Esophagus (tissue), 2 donors: ENCODE measurements around the gene NDOR1. TPM values are rescaled to one million over a fixed set of nuclear protein-coding genes. Genes with fewer than 3 reads are reported as not detected.

Experiments
- H3K27ac ChIP-seq, 2 donors: one replicate each; pipeline ENCODE4 v1.5.1; 2013; ENCODE audit warnings: low read depth in 2 of 2, mild to moderate bottlenecking in 2 of 2, inconsistent platforms in 1 of 2, low read length in 1 of 2, moderate library complexity in 1 of 2
- H3K27me3 ChIP-seq, 2 donors: one replicate each; pipeline ENCODE4 v1.6.1; 2013; ENCODE audit warnings: low read length in 2 of 2, control low read depth in 1 of 2, mild to moderate bottlenecking in 1 of 2; ENCODE audit not compliant: insufficient read depth in 2 of 2, control insufficient read depth in 1 of 2
- H3K36me3 ChIP-seq, 2 donors: one replicate each; pipeline ENCODE4 v1.6.1; 2013; ENCODE audit warnings: low read length in 1 of 2; ENCODE audit not compliant: control insufficient read depth in 2 of 2, insufficient read depth in 2 of 2
- H3K4me1 ChIP-seq, 2 donors: one replicate each; pipeline ENCODE4 v1.6.1; 2013; ENCODE audit warnings: low read length in 1 of 2; ENCODE audit not compliant: control insufficient read depth in 2 of 2, insufficient read depth in 2 of 2
- H3K4me3 ChIP-seq, 2 donors: one replicate each; pipeline ENCODE4 v1.5.1; 2013; ENCODE audit warnings: low read length in 2 of 2, mild to moderate bottlenecking in 2 of 2, low read depth in 1 of 2, moderate library complexity in 1 of 2
- H3K9me3 ChIP-seq, 2 donors: one replicate each; pipeline ENCODE4 v1.6.1; 2013; ENCODE audit warnings: mild to moderate bottlenecking in 2 of 2, low read depth in 1 of 2, low read length in 1 of 2, moderate library complexity in 1 of 2; ENCODE audit not compliant: control insufficient read depth in 2 of 2, insufficient read depth in 1 of 2
- WGBS, 2 donors: extraction: QIAGEN DNeasy Blood & Tissue Kit; methylation state at CpG; one replicate each; pipeline ENCODE4 v1.1.7; 2013; 5-methylcytosine and 5-hydroxymethylcytosine counted together
- polyA plus RNA-seq, 2 donors: library from polyadenylated mRNA; stranded (reverse); fragments of 200-250 nt; gene quantifications; one replicate each; pipeline ENCODE4 v1.2.3, GENCODE V29; 2013
- donor health status: healthy with polysubstance abuse.
- donor health status: Bipolar disorder and iron deficiency.

NDOR1 gene
- polyA plus RNA-seq, 2 donors = 5.7 to 12.2 TPM

DNA sequence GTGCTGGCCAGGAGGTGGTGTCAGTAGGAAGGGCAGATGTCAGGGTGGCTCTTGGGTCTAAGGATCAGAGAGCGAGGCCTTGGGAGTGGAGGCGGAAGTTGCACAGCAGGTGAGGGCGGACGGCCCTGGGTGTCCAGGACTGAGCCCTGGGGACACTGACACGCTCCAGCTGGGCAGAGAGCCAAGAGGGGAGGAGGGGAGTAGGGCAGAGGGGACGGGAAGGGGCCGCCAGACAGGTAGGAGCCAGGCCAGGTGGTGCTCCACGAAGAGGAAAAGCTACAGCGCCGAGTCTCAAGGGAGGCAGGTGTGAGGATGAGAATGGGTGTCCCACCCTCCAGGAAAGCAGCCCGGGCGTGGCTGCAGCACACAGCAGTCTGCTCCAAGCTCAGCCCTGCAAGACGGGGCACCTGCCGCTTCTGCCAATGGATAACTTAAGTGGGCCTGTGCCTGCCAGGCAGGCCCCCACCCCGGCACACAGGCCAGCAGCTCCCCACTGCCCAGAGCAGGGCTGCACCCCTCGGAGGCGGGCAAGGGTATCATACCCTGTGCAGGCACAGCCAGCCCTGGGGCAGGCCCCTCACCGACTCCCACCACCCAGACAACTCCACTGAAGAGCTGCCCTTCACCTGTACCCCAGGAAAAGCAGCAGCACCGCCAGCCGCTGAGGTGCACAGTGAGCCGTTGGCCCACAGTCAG, 9.8 kb upstream of the NDOR1 start:
- WGBS, 2 donors = 46 to 57% methylated on average over 21 of the region's 21 CpGs
- peak overlapping the region in 1 of 2 donors; percentile 25 for H3K4me3 ChIP-seq
- H3K36me3 ChIP-seq = peaks cover 2 to 16% of the 10 kb centered on the region in 2 donors
- peak overlapping the region; percentile 87 to 91 for H3K27ac ChIP-seq
- peaks cover 29 to 51% of the 10 kb centered on the region in 2 donors for H3K4me1 ChIP-seq
- H3K27me3 ChIP-seq = no peaks in the 10 kb centered on the region
- no peaks in the 10 kb centered on the region for H3K9me3 ChIP-seq

DNA sequence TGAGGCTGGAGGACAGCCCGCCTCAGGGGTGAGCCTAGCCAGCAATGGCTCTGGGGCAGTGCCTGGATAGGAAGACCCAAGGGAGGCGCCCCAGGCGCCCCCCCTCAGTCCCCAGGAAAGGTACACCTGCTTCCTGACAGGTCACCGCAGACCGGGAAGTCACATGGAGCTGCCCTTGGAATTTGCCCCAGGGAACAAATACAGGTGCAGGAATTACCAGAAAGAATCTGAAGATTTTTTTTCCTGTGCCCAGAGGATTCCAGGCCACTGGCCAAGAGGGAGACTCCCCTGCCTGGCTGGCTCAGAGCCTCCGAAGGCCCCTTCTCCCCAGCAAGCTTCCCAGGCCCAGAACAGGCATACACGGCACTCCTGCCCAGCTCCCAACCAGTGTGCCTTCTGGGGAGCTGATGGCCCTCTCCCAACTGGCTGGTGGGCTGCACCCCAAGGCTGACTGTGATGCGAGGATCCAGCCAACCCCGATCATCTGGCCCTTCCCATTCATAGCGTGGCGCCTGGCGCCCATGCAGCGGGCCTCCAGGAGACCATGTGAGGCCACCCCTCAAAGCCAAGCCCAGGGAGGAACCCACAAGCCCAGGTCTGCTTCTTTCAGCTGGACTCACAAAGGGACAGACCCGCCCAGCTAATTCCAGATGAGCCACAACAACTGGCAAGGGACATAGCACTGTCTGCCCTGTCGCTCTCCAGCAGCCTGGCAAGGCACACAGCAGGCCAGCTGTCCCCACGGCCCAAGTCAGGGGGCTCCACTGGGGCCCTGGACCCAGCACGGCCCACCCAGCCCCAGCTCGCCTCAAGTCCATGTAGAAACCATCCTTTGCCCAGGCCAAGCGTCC, 7.2 kb upstream of the NDOR1 start:
- Histone ChIP-seq H3K27ac (peak overlapping the region; percentile 55 to 78), H3K9me3 (no peaks in the 10 kb centered on the region), H3K4me1 (peaks cover 29 to 51% of the 10 kb centered on the region in 2 donors), H3K27me3 (no peaks in the 10 kb centered on the region), H3K4me3 (peak overlapping the region; percentile 45 to 75), H3K36me3 (no peaks in the 10 kb centered on the region)
- 51 to 65% methylated on average over 19 of the region's 19 CpGs for WGBS, 2 donors

DNA sequence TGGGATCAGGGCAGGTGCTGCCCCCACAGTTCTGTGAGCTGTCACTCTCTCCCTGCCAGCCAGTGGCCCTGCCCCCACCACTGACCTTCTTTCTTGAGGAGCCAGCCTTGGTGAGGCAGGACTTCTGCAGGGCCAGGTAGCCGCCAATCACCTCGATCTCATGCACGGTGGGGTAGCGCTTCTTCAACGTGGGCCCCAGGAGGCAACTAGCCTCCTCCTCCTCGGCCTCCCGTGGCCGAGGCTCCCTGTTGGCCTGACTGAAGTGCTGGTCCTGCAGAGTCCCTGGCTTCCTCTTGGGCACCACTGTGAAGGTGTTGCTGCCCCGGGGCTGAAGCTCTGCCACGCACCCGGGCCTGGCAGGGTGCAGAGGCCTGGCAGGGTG, 6.6 kb upstream of the NDOR1 start:
- 65 to 72% methylated on average over 11 of the region's 11 CpGs for WGBS, 2 donors
- H3K4me1 ChIP-seq = peaks cover 29 to 51% of the 10 kb centered on the region in 2 donors
- peak overlapping the region; percentile 55 to 63 for H3K27ac ChIP-seq
- no peaks in the 10 kb centered on the region for H3K9me3 ChIP-seq
- H3K4me3 ChIP-seq = peak overlapping the region; percentile 45 to 75
- no peaks in the 10 kb centered on the region for H3K27me3 ChIP-seq
- no peaks in the 10 kb centered on the region for H3K36me3 ChIP-seq

DNA sequence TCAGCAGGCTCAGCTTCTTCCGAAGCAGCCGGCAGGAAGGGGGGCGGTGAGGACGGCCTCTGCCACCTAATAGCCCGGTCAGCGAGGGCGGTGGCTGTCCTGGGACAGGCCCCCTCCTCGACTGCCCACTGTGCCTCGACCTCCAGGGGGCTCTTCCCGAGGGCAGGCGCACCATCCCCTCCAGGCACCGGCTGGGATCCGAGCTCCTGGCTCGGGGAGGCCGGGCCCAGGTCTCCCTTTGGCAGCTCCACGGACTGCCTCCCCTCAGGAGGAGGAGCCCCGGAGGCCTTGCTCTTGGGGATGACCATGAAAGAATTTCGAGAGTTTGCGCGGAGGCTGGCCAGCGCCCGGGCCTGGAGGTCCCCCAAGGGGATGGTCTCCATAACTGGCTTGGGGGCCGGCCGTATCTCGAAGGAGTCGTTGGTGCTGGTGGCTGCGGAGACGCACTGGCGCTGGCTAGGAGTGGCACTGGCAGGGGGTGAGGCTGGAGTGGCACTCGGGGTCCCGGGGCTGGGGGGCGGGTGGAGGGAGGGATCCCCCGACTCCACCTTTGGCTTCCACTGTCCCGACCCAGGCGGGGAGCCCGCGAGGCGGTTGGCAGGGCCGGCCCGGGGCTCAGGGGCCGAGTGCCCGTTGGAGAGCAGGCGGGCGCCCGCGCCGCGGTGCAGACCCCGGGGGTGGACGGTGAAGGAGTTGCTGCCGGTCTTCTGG, 5.9 kb upstream of the NDOR1 start:
- 11 to 14% methylated on average over 42 to 51 of the region's 51 CpGs for WGBS, 2 donors
- Histone ChIP-seq H3K27me3 (no peaks in the 10 kb centered on the region), H3K9me3 (no peaks in the 10 kb centered on the region), H3K36me3 (no peaks in the 10 kb centered on the region), H3K27ac (peak overlapping the region; percentile 63 to 90), H3K4me3 (peak overlapping the region; percentile 45 to 75), H3K4me1 (peaks cover 29 to 51% of the 10 kb centered on the region in 2 donors)

DNA sequence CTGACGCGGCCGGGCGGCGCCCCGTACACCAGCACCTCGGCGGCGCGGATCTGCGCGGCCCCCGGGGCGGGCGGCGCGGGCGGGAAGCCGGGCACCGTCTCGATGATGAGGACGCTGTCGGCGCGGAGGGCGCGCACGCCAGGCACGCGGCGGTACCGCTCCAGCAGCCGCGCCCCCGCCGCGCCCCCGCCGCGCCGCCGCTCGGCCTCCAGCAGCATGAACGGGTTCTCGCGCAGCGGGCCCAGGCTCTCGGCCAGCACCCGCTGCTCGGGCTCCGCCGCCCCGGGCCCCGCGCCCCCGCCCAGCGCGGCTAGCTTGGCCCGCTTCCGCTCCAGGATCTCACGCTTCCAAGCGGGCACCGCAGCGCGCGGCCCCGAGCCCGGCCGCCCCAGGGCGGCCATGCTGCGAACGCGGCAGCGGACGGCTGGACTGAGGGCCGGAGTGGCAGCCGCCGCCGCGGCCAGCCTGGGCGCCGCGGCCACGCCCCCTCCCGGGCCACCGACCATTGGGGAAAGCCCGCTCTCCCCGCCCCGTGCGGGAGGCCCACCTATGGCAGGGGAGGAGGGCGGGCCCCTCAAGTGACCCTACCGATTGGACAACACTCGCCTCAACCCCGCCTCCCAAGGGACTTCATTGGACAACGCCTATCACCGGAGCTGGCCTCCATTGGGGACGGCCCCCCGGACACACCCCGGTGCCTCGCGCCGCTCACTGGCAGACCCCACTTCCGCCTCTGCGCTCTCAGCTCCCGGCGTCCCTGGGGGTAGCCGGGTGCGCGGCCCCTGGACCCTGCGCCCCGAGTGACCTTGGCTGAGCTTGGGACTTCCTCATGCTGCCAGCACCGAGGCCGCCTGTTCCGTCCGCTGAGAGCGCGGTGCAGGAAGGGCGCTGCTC, 4.9 kb upstream of the NDOR1 start, which contains the start of gene TPRN:
TSS of gene TPRN (minus strand) at position 431 of the 894 bp plus-strand sequence. CDS start at position 401, 30 bp downstream.
- Histone ChIP-seq H3K27ac (peak within 1 kb of the TSS; percentile 90 to 93), H3K4me3 (peak within 1 kb of the TSS; percentile 75 to 79), H3K36me3 (no peaks in the 10 kb centered on the region), H3K4me1 (peaks cover 28 to 47% of the 10 kb centered on the region in 2 donors), H3K27me3 (no peaks in the 10 kb centered on the region), H3K9me3 (no peaks in the 10 kb centered on the region)
- WGBS, 2 donors = 1% methylated on average over 95 to 118 of the region's 118 CpGs

DNA sequence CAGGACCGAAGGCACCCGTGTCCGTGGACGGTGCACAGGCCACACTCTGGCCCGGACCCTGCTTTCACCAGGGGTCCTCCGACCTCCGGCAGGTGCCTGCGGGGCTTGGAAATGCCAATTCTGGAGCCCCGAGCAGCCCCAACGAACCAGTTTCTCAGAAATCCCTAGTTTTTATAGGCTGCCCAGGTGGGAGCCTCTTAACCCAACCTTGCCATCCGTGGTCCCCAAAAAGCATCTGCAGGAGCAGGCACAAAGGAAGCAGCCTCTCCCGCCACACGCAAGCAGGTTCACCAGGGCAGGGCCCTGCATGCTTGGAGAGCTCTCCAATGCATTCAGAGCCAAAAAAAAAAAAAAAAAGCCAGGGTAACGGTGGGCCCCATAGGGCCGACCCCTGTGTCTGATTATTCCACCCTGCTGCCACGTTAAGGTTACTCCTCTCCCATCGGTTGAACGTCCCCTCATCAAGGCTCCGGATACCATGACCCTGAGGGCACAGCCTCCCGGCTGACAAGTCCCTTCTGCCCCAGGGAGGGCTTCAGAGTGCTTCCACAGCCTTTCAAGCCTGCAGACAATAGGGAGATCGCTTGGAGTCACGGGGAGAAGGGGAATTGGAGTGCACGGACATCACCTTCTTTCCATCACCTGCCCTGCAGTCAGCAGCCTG, 4.2 kb upstream of the NDOR1 start:
- no peaks in the 10 kb centered on the region for H3K36me3 ChIP-seq
- H3K27ac ChIP-seq = peak overlapping the region; percentile 83 to 88
- peak overlapping the region; percentile 75 to 79 for H3K4me3 ChIP-seq
- H3K4me1 ChIP-seq = peaks cover 28 to 46% of the 10 kb centered on the region in 2 donors
- no peaks in the 10 kb centered on the region for H3K27me3 ChIP-seq
- H3K9me3 ChIP-seq = no peaks in the 10 kb centered on the region
- 14% methylated on average over 23 of the region's 23 CpGs for WGBS, 2 donors

DNA sequence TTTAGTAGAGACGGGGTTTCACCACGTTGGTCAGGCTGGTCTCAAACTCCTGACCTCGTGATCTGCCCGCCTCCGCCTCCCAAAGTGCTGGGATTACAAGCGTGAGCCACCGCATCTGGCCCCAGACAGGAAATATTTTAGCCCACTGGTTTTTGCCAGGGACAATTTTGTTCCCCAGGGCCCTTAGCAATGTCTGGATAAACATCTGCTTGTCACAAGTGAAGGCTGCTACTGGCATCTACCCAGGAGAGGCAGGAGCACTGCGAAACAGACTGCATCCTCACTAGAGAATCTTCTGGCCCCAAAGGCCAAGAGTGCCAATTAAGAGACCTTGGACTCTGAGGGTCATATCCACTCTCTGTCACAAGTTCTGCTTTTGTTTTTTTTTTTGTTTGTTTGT, 2.5 kb upstream of the NDOR1 start:
- H3K4me1 ChIP-seq = peaks cover 23 to 42% of the 10 kb centered on the region in 2 donors
- no peak overlapping the region for H3K27ac ChIP-seq
- WGBS, 2 donors = 75 to 77% methylated on average over 8 of the region's 8 CpGs
- H3K36me3 ChIP-seq = no peaks in the 10 kb centered on the region
- H3K9me3 ChIP-seq = no peaks in the 10 kb centered on the region
- H3K4me3 ChIP-seq = no peak overlapping the region
- H3K27me3 ChIP-seq = no peaks in the 10 kb centered on the region

DNA sequence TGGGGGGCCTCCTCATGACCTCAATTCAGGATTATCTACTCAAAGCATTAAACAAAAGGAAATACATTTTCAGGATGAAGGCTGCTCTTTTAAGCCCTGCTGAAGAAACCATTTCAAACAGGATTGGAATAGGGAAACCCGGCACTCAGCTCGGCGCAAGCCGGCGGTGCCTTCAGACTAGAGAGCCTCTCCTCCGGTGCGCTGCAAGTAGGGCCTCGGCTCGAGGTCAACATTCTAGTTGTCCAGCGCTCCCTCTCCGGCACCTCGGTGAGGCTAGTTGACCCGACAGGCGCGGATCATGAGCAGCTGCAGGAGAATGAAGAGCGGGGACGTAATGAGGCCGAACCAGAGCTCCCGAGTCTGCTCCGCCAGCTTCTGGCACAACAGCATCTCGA, 772 bp upstream of the NDOR1 start:
- Histone ChIP-seq H3K4me3 (peak overlapping the region; percentile 81 to 95), H3K36me3 (peaks cover 0 to 4% of the 10 kb centered on the region in 2 donors), H3K4me1 (peaks cover 6 to 27% of the 10 kb centered on the region in 2 donors), H3K9me3 (no peaks in the 10 kb centered on the region), H3K27ac (peak overlapping the region; percentile 80 to 91), H3K27me3 (no peaks in the 10 kb centered on the region)
- 10 to 15% methylated on average over 21 of the region's 21 CpGs for WGBS, 2 donors
